Keratinocyte (primary cell): ENCODE measurements around the gene TOM1L1.

Experiments used
- EZH2 ChIP-seq: IDR thresholded peaks from one replicate; pipeline ENCODE4 v1.6.1; 2012; ENCODE audit warnings: inconsistent platforms, mild to moderate bottlenecking, low read length, moderate library complexity
- TF ChIP-seq, protein P1 (sequence below), 3 experiments: IDR thresholded peaks in 1 of 3; conservative IDR thresholded peaks in 1 of 3; optimal IDR thresholded peaks in 1 of 3; 2 replicates in 2 of 3; 3 replicates in 1 of 3; pipeline versions ENCODE3 to v1.5.1; 2011; ENCODE audit warnings: low read length in 3 of 3, mild to moderate bottlenecking in 3 of 3, moderate library complexity in 2 of 3, control low read depth in 1 of 3, inconsistent platforms in 1 of 3; ENCODE audit not compliant: insufficient read depth in 2 of 3; ENCODE audit errors: extremely low read depth in 1 of 3

DNA sequence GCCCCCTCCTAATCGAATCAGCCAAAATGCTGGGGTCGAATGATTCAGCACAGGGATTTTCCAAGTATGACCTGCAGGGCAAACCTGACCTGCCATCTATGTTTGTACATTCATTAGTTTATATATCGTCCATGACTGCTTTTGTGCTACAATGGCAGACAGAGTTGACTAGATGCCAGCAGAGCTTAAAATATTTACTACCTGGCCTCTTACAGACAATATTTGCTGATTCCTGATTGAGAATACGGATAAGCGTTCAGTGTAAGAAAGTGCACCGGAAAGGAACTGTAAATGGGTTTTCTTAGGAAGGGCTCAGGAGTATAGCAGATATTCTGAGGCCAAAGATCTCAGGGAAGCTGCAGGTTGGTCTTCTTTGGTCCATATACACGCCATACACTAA, 11.7 kb upstream of the TOM1L1 start:
- TF ChIP-seq, protein P1, sequence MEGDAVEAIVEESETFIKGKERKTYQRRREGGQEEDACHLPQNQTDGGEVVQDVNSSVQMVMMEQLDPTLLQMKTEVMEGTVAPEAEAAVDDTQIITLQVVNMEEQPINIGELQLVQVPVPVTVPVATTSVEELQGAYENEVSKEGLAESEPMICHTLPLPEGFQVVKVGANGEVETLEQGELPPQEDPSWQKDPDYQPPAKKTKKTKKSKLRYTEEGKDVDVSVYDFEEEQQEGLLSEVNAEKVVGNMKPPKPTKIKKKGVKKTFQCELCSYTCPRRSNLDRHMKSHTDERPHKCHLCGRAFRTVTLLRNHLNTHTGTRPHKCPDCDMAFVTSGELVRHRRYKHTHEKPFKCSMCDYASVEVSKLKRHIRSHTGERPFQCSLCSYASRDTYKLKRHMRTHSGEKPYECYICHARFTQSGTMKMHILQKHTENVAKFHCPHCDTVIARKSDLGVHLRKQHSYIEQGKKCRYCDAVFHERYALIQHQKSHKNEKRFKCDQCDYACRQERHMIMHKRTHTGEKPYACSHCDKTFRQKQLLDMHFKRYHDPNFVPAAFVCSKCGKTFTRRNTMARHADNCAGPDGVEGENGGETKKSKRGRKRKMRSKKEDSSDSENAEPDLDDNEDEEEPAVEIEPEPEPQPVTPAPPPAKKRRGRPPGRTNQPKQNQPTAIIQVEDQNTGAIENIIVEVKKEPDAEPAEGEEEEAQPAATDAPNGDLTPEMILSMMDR (optimal IDR thresholded peaks at IDR 0.05 in 1 of 3, IDR thresholded peaks at IDR 0.05 in 1 of 3, conservative IDR thresholded peaks at IDR 0.05 in 1 of 3; ENCODE audit: extremely low read depth in 1 of 3, insufficient read depth in 2 of 3, low read length in 3 of 3), result no peak
- TF ChIP-seq EZH2, result no peak
